NCI-H2196 treated with DMSO at 0.1 percent for 48 hours (cell line): Measurements from ENCODE around the gene NHP2.

Source experiments
- DNase-seq: peaks from one replicate; lab custom pipeline; 2025; ENCODE audit not compliant: unreplicated experiment; lab: John Stamatoyannopoulos, UW

Gene NHP2

DNA sequence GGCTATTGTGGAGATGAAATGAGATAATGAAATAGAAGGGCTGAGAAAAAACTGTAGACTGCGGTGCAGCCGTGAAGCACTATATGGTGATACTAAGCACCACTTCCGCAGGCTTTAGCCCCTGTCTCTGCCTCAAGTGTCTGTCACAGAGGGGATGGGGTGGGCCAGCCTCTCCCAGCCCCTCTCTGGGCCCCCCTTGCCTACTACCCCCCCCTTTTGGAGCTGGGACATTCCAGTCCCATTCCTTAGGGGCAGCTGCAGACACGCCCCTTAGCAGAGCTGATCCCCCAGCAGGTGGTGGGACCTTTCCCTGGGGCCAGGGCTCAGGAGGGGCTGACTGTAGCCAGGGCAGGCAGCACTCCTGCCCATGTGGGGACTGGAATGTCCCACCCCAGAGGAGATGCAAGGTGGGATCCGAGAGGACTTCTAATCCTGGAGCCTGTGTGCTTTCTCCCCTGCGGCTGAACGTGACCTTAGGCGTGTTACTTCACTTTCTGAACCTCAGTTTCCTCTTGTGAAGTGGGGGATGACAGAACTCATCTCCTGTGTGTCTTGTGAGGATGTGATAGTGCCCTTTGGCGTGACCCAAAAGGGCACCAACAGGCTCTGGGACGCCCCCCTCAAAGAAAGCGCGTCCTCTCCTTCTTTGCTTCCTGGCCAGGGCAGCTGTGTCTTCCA is 38.4 kb downstream of the NHP2 start:
- no peak for DNase-seq

GRCh38 chr5:178114325-178115135 is 39.2 kb downstream of the NHP2 start:
- DNase-seq = no peak

DNA sequence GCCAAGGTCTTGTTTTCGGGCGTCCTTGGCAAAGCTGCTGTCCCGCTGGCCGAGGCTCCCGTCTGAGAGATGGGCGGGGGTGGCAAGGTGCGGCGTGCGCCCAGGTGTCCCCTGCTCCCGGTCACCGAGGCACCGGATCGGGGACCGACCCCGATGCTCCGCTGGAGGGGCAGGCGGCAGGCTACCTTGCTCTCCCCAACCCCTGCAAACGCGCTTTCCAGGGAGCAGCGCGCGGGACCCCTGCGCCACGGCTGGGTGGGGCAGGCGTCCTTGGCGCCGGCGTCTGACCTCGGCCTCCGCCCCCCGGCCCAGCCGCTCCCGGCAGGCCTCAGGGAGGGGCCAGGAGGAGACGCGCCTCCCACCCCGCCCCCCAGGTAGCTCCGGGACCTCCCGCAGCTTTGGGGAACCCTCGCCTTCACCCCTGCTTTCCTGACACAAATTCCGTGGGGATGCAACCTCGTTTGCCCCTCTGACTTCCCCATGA is 39.8 kb downstream of the NHP2 start:
- no peak for DNase-seq

DNA sequence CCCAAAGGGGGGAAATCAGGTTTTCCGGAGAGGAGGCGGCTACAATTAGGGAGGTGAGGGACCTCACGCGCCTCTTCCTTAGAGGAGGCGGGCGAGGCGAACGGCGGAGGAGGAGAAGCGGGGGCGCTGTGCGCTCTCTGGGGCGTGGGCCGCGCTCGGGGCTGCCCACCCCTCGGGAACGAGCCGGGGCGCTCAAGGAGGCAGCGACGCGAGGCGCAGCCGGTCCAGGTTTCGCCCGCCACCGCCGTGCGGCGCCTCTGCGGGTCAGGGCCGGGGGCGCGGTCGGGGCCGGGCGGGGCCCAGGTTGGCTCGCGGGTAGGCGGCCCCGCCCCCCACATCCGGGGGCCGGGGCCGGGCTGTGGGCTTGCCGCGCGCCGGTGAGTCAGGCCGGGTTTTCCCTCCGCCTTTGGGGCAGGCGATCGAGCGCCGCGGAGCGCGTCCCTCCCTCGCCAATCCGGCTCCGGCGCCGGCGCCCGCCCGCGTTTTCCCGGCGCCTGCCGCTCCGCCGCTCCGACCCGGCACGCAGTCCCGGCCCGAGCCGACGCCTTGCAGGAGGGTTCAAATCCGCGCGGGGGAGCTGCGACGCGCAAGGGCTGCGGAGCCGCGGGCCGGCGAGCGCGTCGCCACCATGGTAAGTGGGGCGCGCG is 40.4 kb downstream of the NHP2 start, which contains the start of gene N4BP3:
Gene N4BP3, plus strand, starts transcription at position 392 of the 647 bp plus-strand sequence. CDS start 6,052 bp downstream, outside the sequence.
- DNase-seq = peak; percentile 55

DNA sequence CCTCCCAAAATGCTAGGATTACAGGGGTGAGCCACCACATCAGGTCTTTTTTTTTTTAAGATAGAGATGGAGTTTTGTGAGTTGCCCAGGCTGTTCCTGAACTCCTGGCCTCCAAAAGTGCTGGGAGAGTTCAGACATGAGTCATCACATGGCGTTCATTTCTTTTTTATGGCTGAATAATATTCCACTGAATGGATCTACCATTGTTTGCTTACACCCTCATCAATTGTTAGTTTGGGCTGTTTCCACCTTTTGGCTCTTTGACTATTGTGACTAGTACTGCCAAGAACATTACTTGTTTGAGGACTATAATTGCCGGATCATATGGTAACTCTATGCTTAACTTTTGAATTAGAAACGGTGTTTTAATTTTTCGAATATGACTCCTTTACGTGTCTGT is 41.1 kb downstream of the NHP2 start:
- DNase-seq = no peak

DNA sequence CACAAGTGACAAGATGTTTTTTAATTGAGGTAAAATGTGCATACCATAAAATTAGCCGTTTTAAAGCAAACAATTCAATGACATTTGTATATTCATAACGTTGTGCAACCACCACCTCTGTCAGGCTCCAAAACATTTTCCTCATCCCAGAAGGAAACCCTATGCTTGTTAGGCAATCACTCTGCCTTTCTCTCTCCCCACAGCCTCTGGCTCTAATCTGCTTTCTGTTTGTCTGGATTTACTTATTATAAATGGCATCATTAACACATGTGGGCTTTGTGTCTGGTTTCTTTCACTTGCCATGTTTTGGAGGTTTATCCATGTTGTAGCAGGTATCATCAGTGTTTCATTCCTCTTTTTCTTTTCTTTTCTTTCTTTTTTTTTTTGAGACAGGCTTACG is 41.8 kb downstream of the NHP2 start:
- no peak for DNase-seq

DNA sequence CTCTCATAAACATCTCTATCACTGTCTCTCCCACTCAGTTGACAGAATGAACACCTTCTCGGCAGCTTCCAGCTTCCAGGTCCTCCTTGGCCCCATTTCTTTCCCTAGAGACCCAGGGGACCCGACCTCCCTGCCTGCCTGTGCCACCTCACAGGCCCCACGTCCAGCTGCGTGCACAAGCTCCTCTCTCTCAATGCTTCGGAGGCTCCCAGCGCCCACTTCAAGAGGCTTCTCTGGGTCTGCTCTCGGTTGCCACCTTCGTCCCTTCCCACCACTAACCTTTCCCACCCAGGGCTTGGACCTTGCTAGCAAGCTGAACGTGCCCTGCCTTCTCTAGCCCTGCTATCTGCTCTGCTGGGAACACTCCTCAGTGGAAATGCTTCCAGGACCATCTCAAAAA is 43.2 kb downstream of the NHP2 start:
- DNase-seq = no peak

DNA sequence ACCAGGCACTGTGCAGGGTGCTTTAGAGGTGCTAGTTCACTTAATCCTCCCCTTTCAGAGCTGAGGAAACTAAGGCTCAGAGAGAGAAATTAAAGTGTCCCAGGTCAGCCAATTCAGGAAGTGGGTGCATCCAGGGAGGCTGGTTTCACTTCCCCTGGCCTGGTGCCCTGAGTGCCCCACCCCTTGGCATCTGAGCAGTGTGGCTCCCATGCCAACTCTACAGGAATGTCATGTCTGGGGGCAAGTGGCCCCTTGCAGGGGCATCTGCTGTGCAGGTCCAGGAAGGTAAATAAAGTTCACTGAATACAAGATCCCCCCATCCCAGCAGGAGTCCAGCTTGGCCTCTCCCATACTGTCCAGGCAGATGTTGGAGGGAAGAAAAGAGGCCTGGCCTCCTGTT is 44.7 kb downstream of the NHP2 start:
- DNase-seq = no peak

DNA sequence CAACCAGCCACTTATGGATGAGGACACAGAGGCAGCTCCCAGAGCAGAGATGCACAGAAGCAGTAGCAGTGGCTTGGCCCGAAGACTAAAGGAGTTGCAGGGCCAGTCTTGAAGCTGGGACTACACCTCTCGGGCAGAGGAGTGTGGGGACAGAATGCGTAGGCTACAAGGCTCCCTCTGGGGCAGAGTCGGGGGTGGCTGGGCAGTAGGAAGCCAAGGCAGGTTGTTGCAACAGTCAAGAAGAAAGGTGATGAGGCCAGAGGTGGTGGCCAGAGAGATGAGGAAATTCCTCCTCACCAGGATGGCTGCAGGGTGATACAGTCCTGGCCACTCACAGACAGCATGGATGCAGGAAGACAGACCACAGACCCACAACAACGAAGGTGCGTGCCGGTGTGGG is 45.2 kb downstream of the NHP2 start:
- no peak for DNase-seq

- DNase-seq = no peak
Observed at GRCh38 chr5:178107756-178108310, 45.9 kb downstream of the NHP2 start.

DNA sequence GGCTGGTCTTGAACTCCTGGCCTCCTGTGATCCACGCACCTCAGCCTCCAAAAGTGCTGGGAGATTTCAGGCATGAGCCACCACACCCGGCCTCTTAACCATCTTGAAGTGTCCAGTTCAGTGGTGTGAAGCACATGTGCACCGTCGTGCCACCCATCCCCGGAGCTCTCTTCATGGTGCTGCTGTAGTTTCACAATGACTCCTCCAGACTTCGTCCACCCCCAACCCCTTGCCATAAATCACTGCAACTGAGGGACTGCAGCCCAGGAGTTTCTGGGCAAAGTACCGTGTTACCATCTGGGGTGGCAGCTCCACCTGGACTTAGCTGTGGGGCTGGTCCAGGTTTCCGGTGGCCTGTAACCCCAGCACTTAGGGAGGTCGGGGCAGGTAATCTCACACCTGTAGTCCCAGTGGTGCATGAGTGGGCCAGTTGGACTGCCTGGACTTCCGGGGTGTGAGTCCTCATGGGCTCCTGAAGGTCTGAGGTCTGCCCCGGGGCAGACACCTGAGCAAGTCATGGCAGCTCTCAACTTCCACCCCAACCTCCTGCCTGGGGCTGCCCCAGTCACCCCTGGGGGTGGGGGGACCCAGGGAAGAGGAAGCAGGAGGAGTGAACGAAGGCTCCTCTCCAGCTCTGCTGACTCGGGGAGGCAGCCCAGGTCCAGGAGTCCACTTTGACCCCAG is 47.0 kb downstream of the NHP2 start:
- no peak for DNase-seq

DNA sequence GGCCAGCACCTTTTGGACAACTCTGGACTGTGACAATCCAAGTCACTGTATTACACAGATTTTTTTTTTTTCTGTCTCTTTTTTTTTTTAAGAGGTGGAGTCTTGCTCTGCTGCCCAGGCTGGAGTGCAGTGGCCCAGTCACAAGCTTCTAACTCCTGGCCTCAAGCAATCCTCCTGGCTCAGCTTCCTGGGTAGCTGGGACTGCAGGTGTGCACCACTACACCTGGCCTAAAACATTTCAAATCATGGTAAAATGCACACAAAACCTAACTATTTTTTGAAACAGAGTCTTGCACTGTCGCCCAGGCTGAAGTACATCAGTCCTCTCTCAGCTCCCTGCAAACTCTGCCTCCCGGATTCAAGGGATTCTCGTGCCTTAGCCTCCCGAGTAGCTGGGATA is 47.6 kb downstream of the NHP2 start:
- DNase-seq = no peak

GRCh38 chr5:178104492-178104891 is 49.2 kb downstream of the NHP2 start:
- DNase-seq = no peak

DNA sequence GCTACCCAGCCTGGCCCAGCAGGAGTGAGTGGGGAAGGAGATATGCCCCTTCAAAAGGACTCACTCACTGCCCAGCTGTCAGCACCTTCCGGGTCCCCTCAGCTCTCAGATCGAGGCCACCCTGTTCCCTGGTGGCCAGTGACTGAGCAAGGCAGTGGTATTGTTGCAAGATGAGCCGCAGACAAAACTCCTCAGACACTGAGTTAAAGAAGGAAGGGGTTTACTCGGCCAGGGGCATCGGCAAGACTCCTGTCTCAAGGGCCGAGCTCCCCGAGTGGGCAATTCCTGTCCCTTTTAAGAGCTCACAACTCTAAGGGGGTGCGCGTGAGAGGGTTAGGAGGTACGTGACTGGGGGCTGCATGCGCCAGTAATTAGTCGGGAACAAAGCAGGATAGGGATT is 50.1 kb downstream of the NHP2 start:
- DNase-seq = no peak
